ENCODE data around the gene ZP1. TPM values are rescaled to one million over a fixed set of nuclear protein-coding genes. Genes with fewer than 3 reads are reported as not detected.

ZP1 gene
- total RNA-seq, 1 experiment from 2014 or later = not detected

DNA sequence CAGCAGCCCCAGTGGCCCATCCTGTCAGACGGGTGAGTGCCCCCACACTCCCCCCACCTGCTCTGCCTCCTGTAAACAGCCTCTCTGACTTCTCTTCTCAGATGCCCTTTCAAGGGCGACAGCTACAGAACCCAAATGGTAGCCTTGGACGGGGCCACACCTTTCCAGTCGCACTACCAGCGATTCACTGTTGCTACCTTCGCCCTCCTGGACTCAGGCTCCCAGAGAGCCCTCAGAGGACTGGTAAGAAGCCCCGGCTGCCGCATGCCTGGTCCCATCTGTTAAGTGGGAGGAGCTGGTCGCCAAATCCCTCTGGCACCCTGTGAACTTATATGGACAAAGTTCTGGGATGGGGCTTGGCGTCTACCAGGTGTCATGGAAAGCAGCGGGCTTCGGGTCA lies 6.2 kb downstream of the ZP1 start:
- H3K36me3 ChIP-seq (ENCODE audit: insufficient read depth, low read length, poor library complexity, severe bottlenecking) = no peaks in the 10 kb centered on the region
- ChIA-PET CTCF (no interaction called here), POLR2A (ENCODE audit: low non-redundant PET) (no interaction called here)
- no peak for DNase-seq (ENCODE audit: low spot score)
- H3K9me3 ChIP-seq (ENCODE audit: low read depth, low read length, poor library complexity, severe bottlenecking) = no peaks in the 10 kb centered on the region
- intact Hi-C loops (cut with micrococcal nuclease; ENCODE audit: unreplicated experiment) = no loop called here
- H3K4me1 ChIP-seq (ENCODE audit: insufficient read depth, low read length, poor library complexity, severe bottlenecking) = no peaks in the 10 kb centered on the region
- no peak overlapping the region for H3K27ac ChIP-seq (ENCODE audit: low read depth, low read length, poor library complexity, severe bottlenecking)
- TF ChIP-seq CTCF (conservative IDR thresholded peaks at IDR 0.05; ENCODE audit: low read depth, low read length) = no peak
- no peak for TF ChIP-seq EZH2 (IDR thresholded peaks at IDR 0.05; ENCODE audit: borderline replicate concordance, low read depth, low read length, poor library complexity, severe bottlenecking)
- H3K4me3 ChIP-seq (ENCODE audit: low read depth, low read length, poor library complexity, severe bottlenecking) = no peak overlapping the region
- no peaks in the 10 kb centered on the region for H3K27me3 ChIP-seq (replicated peaks; ENCODE audit: insufficient read depth, low read depth, low read length, poor library complexity)
- BruUV-seq (replicated peaks) = no TSS peak

GRCh38 chr11:60874421-60875365 lies 7.4 kb downstream of the ZP1 start:
- ChIA-PET POLR2A (ENCODE audit: low non-redundant PET) (no interaction called here), CTCF (no interaction called here)
- intact Hi-C loops (cut with micrococcal nuclease; ENCODE audit: unreplicated experiment) = no loop called here
- Histone ChIP-seq H3K4me1 (ENCODE audit: insufficient read depth, low read length, poor library complexity, severe bottlenecking) (no peaks in the 10 kb centered on the region), H3K36me3 (ENCODE audit: insufficient read depth, low read length, poor library complexity, severe bottlenecking) (no peaks in the 10 kb centered on the region), H3K27ac (ENCODE audit: low read depth, low read length, poor library complexity, severe bottlenecking) (no peak overlapping the region), H3K4me3 (ENCODE audit: low read depth, low read length, poor library complexity, severe bottlenecking) (no peak overlapping the region), H3K27me3 (replicated peaks; ENCODE audit: insufficient read depth, low read depth, low read length, poor library complexity) (no peaks in the 10 kb centered on the region), H3K9me3 (ENCODE audit: low read depth, low read length, poor library complexity, severe bottlenecking) (no peaks in the 10 kb centered on the region)
- BruUV-seq (replicated peaks) = no TSS peak
- TF ChIP-seq EZH2 (IDR thresholded peaks at IDR 0.05; ENCODE audit: borderline replicate concordance, low read depth, low read length, poor library complexity, severe bottlenecking) (no peak), CTCF (conservative IDR thresholded peaks at IDR 0.05; ENCODE audit: low read depth, low read length) (no peak)
- no peak for DNase-seq (ENCODE audit: low spot score)

DNA sequence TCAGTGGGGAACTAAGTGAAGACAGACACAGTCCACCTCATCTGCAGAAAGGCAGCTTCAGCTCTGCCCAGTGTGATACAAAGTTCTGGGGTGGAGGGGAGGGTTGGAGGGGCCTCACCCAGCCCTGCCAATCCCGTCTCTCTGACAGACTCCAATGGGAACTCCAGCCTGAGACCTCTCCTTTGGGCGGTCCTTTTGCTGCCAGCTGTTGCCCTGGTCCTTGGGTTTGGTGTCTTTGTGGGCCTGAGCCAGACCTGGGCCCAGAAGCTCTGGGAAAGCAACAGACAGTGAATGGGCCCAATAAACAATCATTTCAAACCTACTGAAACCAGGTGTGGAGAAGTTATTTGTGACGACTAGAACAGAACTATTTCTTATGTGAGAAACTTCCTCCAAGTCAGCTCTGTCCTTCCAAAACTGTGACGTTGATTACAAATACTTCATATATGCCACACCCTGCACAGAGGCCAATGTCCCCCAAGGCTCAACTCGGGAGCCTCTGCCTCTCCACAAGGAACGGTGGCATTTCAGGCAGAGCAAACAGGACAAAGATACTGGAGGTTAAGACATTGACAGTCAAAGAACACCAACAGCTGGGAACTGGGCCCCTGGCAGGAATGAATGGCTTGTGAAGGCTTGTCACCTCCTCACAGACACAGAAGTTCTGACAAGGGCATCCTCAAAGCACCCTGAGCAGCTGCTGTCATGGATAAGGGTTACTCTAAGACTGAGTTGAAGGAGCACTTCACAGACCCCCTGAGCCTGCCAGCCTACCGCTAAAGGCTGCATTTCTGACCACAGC lies 8.2 kb downstream of the ZP1 start:
- CTCF ChIA-PET = no interaction called here
- POLR2A ChIA-PET (ENCODE audit: low non-redundant PET) = no interaction called here
- TF ChIP-seq CTCF (conservative IDR thresholded peaks at IDR 0.05; ENCODE audit: low read depth, low read length) (no peak), EZH2 (IDR thresholded peaks at IDR 0.05; ENCODE audit: borderline replicate concordance, low read depth, low read length, poor library complexity, severe bottlenecking) (no peak)
- intact Hi-C loops (cut with micrococcal nuclease; ENCODE audit: unreplicated experiment) = no loop called here
- no peak overlapping the region for H3K4me3 ChIP-seq (ENCODE audit: low read depth, low read length, poor library complexity, severe bottlenecking)
- H3K9me3 ChIP-seq (ENCODE audit: low read depth, low read length, poor library complexity, severe bottlenecking) = no peaks in the 10 kb centered on the region
- no TSS peak for BruUV-seq (replicated peaks)
- H3K36me3 ChIP-seq (ENCODE audit: insufficient read depth, low read length, poor library complexity, severe bottlenecking) = no peaks in the 10 kb centered on the region
- H3K27me3 ChIP-seq (replicated peaks; ENCODE audit: insufficient read depth, low read depth, low read length, poor library complexity) = no peaks in the 10 kb centered on the region
- H3K4me1 ChIP-seq (ENCODE audit: insufficient read depth, low read length, poor library complexity, severe bottlenecking) = no peaks in the 10 kb centered on the region
- H3K27ac ChIP-seq (ENCODE audit: low read depth, low read length, poor library complexity, severe bottlenecking) = no peak overlapping the region
- DNase-seq (ENCODE audit: low spot score) = no peak

Data from A673 (cell line).